HK-2 (cell line): ENCODE results near the gene TRAT1.

Experiments used
- DNase-seq: peaks from one replicate; pipeline ENCODE4 v3.0.0-alpha.2; 2018; ENCODE audit not compliant: unreplicated experiment

Gene TRAT1

DNA sequence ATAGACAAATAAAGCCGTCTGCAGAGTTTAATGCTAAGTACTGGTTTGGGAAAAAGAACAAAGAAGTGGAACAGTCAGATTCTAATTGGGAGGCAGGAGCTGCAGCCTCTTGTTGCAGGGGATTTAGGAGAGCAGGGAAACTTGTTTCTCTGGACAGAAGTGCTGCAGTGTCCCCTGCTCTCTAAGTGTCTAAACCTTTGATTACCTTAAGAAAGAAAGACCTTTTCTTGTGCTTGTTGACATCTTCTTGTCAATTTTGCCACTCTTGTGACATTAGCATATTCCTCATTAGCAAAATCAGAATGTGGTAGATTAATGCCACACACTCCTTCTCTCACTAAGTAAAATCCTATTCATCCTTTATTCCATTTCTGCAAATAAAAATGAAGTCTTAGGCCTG is 38.8 kb downstream of the TRAT1 start:
- DNase-seq, result no peak

DNA sequence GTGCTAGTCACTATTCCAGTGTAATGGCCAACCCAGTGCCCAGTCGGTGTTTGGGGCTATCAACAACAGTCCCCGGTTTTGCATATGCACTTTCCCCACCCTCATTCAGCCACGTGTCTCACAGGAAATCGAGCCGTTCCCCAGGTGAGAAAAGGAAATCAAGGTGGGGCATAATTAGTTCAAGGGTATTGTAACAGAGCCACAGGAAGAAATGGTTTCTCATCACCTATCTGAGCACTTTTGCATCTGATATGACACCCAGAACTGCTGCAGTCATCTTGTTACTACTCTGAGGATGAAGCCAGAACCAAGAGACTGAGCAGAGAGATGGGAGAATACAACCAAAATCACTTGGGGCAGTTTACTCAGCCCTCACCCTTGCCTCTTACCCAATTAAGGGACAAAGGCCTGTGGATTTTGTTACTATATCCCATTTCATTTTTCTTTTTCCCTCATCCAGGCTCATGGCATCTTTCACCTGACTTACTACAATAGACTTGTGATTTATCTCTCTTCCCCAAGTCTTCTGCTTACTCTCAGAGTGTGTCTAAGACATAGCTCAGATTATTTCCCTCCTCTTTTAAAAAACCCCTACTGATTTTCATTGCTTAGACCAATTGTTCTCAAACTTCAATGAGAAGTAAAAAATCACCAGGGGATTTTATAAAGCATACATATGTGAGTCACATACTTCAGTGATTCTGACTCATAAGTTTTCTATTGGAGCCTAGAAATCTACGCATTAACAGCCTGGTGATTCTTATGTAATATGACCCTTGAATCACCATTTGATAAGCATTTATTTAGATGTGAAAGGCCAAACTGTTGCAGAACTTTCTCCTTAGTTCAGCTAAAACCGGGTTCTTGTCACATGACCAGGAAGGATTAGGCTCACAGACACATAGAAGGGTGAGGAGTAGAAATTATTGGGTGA is 40.5 kb downstream of the TRAT1 start:
- no peak for DNase-seq

DNA sequence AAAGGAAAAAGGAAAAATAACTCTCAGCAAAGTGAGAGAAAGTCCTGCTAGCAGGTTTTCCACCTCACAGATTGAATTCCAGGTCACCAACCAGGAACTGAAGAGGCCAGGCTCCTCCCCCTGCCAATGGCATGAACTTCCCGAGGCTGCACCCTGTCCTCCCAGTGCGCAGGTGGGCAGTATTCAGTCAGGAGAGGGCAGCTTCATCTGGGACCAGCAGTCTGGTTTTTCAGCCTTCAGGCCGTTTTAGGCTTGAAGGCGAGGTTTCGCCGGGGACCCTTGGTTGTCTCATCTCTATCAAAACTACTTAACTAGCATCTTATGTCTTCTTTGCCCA is 41.2 kb downstream of the TRAT1 start:
- DNase-seq, result no peak

DNA sequence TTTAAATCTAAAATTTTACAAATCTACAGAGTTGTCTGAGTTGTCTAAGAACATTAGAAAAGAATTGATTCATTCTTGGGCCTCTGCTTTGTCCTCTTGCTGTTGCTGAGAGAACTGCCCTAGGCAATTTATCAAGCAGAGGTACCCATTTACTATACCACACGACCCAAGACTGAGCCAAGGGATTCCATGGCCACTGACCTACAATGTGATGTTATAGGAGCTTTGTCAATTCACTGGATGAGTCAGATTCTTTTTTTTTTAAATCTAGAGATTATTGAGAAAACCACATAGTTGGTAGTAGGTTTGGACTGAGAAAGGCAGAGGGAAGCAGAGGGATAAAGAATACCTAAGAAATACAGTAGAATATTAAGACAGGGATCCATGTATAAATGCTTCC is 55.3 kb downstream of the TRAT1 start:
- no peak for DNase-seq

DNA sequence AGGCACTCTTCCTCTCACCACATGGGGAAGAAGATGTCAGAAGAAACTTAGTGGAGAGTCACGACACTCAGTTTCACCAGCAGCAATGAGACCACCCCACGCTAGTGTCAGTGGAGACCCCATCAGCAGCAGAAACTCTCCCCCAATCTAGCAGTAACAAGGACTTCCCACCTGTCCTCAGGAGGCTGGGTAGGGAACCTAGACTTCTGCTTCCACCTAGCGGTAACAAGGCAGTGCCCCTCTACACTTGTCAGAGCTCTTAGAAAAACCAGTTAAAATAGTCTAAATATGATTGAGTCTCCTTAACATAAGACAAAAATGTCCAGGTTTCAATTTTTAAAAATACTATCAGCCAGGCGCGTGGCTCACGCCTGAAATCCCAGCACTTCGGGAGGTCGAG is 57.3 kb downstream of the TRAT1 start:
- DNase-seq, result no peak

DNA sequence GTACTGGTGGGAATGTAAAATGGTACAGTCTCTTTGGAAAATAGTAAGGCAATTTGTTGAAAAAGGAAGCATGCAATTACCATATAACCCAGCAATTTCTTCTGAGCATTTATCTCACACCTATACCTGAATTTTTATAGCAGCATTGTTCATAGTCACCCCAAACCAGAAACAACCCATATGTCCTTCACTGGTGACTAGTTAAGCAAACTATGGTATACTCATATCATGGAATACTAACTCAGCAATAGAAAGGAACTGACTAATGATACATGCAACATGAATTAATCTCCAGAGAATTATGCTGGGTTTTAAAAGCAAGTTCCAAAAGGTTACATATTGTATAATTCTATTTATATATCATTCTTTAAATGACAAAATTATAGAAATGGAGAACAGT is 60.2 kb downstream of the TRAT1 start:
- no peak for DNase-seq

DNA sequence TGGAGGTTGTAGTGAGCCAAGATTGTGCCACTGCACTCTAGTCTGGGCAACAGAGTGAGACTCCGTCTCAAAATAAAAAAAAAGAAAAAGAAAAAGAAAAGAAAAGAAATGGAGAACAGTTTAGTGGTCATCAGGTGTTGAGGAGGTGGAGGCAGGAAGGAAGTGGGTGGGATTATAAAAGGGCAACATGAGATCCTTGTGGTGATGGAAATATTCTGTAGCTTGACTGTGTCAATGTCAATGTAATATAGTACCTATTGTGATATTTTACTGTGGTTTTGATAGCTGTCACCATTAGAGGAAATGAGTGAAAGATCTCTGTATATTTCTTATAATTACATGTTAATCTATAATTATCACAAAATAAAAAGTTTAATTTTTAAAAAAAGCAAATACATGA is 60.8 kb downstream of the TRAT1 start:
- no peak for DNase-seq

DNA sequence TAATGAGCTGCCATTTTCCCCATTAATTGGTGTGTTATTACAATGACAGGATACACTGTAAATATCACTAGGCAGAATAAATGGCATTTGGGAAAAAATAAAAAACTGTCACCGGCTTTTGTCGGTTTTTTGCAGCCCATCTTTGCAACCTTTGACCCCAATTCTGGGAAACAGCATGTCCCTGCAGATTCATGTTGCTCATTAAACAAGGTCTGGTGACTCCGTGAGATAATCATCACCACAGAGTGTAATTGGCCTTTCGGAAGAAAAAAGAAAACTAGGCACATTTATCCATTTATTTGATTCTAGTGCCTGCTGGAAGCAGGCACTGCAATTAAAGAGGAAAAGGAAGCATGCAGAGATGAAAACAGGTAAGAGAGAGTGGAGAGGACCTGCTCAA is 64.5 kb downstream of the TRAT1 start:
- no peak for DNase-seq

DNA sequence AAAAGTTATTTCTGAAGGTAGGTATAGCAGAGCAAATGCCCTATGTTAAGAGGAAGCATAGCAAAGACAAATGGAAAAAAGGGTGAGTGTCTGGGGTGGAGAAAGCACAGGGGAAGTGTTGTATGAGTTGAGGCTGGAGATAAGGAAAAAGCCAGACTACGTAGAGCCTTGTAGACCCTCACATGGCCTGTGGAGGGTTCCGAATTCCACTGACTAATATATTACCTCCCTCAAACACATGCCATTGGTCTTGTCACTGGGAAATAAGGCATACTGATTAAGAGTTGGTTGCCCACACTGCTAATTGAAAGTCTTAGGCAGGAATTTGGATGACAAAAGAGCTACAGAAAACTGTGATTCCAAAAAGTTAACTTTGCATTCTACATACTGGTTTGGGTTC is 65.2 kb downstream of the TRAT1 start:
- no peak for DNase-seq

DNA sequence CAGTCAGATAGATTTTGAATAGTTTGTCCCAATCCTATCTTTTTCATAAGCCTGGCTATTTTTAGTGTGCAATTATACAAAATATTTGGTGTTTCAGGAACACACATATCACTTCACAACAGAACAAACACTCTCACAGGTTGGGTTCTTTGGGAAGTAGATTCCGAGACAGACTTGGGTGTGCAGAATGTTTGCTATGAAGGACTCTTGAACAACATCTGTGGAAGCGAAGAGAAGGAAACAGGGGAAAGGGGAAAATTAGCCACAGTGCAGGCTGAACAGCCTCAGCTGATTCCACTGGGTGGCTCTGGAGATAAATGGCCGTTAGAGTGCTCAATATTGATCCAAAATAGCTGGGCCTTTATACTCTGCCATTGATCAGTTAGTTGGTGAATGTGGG is 69.2 kb downstream of the TRAT1 start:
- DNase-seq, result no peak

DNA sequence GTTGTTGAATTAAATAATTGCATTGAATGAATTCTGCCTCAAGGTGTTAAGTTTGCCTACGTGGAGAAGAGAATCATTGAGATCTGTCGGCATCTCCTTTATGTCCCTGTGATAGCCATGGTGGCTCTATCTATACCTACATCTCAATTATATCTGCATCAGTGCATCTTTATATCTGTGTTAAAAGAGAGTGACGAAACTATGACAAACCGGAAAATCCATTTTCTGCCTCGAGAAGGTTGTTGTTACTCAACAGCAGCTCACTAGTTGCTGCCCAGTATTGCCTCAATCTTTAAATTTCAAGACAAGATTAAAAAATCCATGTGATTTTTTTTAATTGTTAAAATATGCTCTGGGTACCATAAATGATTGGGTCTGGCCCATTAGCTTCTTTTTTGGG is 72.4 kb downstream of the TRAT1 start:
- DNase-seq, result no peak

DNA sequence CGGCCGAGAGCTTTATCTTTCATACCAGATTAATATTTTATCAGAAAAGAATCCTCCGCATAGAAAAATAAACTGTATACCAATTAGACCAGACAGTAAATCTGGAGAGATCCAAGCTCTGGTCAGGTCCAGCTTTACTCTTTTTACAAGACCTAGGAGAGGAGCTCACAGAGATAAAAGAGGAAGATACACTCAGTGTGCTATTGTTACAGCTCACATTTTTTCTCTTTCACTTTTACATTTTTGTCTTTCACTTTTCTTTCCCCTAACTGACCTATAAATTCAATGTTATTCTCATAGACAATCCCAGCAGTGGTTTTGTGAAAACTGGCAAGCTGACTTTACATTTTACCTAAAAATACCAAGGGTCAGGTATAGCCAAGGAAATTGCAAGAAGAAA is 75.3 kb downstream of the TRAT1 start:
- DNase-seq, result no peak

DNA sequence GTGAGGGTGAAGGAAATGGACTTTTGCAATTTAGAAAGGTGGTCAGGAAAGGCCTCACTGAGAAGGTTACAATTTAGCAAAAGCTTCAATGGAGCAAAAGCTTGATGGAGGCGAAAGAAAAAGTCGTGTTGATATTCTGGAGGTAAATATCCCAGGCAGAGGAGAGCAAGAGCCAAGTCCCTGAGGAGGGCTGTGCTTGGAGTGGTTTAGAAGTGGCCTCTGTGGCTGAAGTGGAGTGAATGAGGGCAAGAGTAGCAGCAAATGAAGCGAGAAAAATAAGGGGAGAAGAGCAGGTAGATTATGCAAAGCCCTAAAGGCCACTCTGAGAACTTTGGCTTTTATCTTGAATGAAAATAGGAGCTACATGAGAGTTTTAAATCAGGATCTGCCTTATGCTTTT is 76.9 kb downstream of the TRAT1 start:
- no peak for DNase-seq
